ENCODE data around the gene NEUROD2.

The NEUROD2 gene

GRCh38 chr17:39647256-39647655 is 39.5 kb upstream of the NEUROD2 start (continued):
- TF ChIP-seq OSR1 (CRISPR knock-in tag; IDR thresholded peaks at IDR 0.05), result no peak

DNA sequence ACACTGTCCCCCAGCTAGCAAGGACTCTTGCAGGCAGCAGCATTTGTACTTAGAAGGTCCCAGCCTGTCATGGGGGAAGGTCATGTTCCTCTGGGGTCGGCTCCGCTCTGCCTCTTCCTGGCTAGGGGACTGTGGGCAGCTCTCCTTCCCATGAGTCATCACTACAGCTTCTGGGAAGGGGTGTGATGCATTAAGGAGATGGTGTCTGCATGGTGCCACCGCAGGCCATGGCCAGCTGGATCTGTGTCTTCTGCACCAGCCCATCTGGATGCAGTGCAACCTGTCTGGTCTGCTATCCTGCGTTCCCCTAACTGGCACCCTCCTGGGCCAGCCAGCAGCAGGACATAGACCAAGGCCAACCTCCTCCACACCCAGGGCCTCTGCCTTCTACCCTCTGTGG is 35.6 kb upstream of the NEUROD2 start:
- TF ChIP-seq, protein P1, sequence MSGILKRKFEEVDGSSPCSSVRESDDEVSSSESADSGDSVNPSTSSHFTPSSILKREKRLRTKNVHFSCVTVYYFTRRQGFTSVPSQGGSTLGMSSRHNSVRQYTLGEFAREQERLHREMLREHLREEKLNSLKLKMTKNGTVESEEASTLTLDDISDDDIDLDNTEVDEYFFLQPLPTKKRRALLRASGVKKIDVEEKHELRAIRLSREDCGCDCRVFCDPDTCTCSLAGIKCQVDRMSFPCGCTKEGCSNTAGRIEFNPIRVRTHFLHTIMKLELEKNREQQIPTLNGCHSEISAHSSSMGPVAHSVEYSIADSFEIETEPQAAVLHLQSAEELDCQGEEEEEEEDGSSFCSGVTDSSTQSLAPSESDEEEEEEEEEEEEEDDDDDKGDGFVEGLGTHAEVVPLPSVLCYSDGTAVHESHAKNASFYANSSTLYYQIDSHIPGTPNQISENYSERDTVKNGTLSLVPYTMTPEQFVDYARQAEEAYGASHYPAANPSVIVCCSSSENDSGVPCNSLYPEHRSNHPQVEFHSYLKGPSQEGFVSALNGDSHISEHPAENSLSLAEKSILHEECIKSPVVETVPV (CRISPR knock-in tag; IDR thresholded peaks at IDR 0.05), result no peak
- no peak for TF ChIP-seq ESRRG (CRISPR knock-in tag; IDR thresholded peaks at IDR 0.05)
- no peak for TF ChIP-seq ZNF70 (CRISPR knock-in tag; IDR thresholded peaks at IDR 0.05)
- no peak for TF ChIP-seq PPARA (CRISPR knock-in tag; IDR thresholded peaks at IDR 0.05; ENCODE audit: borderline replicate concordance)
- no peak for TF ChIP-seq ZFP30 (CRISPR knock-in tag; IDR thresholded peaks at IDR 0.05)
- no peak for TF ChIP-seq ZNF8 (CRISPR knock-in tag; IDR thresholded peaks at IDR 0.05)
- TF ChIP-seq TOX (CRISPR knock-in tag; IDR thresholded peaks at IDR 0.05; ENCODE audit: borderline replicate concordance), result no peak
- TF ChIP-seq, protein P2, sequence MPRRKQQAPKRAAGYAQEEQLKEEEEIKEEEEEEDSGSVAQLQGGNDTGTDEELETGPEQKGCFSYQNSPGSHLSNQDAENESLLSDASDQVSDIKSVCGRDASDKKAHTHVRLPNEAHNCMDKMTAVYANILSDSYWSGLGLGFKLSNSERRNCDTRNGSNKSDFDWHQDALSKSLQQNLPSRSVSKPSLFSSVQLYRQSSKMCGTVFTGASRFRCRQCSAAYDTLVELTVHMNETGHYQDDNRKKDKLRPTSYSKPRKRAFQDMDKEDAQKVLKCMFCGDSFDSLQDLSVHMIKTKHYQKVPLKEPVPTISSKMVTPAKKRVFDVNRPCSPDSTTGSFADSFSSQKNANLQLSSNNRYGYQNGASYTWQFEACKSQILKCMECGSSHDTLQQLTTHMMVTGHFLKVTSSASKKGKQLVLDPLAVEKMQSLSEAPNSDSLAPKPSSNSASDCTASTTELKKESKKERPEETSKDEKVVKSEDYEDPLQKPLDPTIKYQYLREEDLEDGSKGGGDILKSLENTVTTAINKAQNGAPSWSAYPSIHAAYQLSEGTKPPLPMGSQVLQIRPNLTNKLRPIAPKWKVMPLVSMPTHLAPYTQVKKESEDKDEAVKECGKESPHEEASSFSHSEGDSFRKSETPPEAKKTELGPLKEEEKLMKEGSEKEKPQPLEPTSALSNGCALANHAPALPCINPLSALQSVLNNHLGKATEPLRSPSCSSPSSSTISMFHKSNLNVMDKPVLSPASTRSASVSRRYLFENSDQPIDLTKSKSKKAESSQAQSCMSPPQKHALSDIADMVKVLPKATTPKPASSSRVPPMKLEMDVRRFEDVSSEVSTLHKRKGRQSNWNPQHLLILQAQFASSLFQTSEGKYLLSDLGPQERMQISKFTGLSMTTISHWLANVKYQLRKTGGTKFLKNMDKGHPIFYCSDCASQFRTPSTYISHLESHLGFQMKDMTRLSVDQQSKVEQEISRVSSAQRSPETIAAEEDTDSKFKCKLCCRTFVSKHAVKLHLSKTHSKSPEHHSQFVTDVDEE (CRISPR knock-in tag; IDR thresholded peaks at IDR 0.05), result no peak
- TF ChIP-seq GLIS3 (CRISPR knock-in tag; IDR thresholded peaks at IDR 0.05), result no peak
- no peak for TF ChIP-seq CSDC2 (CRISPR knock-in tag; IDR thresholded peaks at IDR 0.05)
- ATAC-seq, result peak; percentile 68

DNA sequence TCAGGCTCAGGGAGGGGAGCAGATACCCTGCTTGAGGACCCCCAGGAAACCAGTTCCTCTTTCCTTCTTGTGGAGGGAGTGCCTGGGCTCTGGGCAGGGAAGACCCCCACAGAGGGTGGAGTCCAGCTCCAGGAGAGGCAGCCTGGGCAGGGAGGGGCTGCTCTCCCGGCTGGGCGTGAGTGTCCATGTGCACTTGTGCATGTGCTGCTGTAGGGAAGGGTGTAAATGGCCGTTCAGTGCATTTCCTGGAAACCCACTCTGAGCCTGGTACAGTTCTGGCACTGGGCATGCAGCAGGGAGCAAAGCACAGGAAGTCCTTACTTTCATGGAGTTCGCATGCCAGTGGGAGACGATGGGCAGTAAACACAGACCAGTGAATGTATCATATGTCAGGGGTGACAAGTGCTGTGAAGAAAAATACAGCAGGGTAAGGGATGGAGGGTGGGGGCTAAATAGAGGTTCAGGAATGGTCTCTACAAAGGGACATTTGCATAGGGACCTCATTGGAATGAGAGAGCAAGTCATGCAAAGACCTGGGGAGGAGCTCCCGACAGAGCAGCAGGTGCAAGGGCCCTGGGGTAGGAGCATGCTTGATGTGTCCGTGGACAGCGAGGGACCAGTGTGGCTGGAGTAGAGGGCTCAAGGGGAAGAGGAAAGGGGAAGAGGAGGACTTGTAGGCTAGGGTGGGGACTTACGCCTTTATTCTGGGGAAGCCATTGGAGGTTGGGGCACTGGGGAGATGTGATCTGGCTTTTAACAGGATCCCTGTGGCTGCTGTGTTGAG is 34.8 kb upstream of the NEUROD2 start:
- TF ChIP-seq OSR1 (CRISPR knock-in tag; IDR thresholded peaks at IDR 0.05) (no peak), ZC3H10 (CRISPR knock-in tag; IDR thresholded peaks at IDR 0.05) (no peak), ARNTL (CRISPR knock-in tag; IDR thresholded peaks at IDR 0.05; ENCODE audit: borderline replicate concordance, low read depth) (no peak), TCF4 (CRISPR knock-in tag; IDR thresholded peaks at IDR 0.05; ENCODE audit: borderline replicate concordance) (no peak), ISL1 (CRISPR knock-in tag; IDR thresholded peaks at IDR 0.05) (no peak), BACH2 (CRISPR knock-in tag; IDR thresholded peaks at IDR 0.05; ENCODE audit: borderline replicate concordance) (no peak), ZFP3 (CRISPR knock-in tag; IDR thresholded peaks at IDR 0.05) (no peak), TOX (CRISPR knock-in tag; IDR thresholded peaks at IDR 0.05; ENCODE audit: borderline replicate concordance) (no peak)
- TF ChIP-seq, protein P1 (CRISPR knock-in tag; IDR thresholded peaks at IDR 0.05), result no peak
- TF ChIP-seq, protein P3, sequence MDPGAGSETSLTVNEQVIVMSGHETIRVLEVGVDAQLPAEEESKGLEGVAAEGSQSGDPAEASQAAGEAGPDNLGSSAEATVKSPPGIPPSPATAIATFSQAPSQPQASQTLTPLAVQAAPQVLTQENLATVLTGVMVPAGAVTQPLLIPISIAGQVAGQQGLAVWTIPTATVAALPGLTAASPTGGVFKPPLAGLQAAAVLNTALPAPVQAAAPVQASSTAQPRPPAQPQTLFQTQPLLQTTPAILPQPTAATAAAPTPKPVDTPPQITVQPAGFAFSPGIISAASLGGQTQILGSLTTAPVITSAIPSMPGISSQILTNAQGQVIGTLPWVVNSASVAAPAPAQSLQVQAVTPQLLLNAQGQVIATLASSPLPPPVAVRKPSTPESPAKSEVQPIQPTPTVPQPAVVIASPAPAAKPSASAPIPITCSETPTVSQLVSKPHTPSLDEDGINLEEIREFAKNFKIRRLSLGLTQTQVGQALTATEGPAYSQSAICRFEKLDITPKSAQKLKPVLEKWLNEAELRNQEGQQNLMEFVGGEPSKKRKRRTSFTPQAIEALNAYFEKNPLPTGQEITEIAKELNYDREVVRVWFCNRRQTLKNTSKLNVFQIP (CRISPR knock-in tag; IDR thresholded peaks at IDR 0.05; ENCODE audit: borderline replicate concordance, low read depth), result no peak
- ATAC-seq, result no peak

- ATAC-seq, result no peak
- no peak for TF ChIP-seq ZNF8 (CRISPR knock-in tag; IDR thresholded peaks at IDR 0.05)
- TF ChIP-seq ZNF70 (CRISPR knock-in tag; IDR thresholded peaks at IDR 0.05), result no peak
- TF ChIP-seq ZFP30 (CRISPR knock-in tag; IDR thresholded peaks at IDR 0.05), result no peak
- no peak for TF ChIP-seq CSDC2 (CRISPR knock-in tag; IDR thresholded peaks at IDR 0.05)
- TF ChIP-seq, protein P2 (CRISPR knock-in tag; IDR thresholded peaks at IDR 0.05), result no peak
- TF ChIP-seq RARB (CRISPR knock-in tag; IDR thresholded peaks at IDR 0.05), result no peak
- TF ChIP-seq, protein P4, sequence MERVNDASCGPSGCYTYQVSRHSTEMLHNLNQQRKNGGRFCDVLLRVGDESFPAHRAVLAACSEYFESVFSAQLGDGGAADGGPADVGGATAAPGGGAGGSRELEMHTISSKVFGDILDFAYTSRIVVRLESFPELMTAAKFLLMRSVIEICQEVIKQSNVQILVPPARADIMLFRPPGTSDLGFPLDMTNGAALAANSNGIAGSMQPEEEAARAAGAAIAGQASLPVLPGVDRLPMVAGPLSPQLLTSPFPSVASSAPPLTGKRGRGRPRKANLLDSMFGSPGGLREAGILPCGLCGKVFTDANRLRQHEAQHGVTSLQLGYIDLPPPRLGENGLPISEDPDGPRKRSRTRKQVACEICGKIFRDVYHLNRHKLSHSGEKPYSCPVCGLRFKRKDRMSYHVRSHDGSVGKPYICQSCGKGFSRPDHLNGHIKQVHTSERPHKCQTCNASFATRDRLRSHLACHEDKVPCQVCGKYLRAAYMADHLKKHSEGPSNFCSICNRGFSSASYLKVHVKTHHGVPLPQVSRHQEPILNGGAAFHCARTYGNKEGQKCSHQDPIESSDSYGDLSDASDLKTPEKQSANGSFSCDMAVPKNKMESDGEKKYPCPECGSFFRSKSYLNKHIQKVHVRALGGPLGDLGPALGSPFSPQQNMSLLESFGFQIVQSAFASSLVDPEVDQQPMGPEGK (CRISPR knock-in tag; IDR thresholded peaks at IDR 0.05; ENCODE audit: borderline replicate concordance), result no peak
- TF ChIP-seq ZNF565 (CRISPR knock-in tag; conservative IDR thresholded peaks at IDR 0.05; ENCODE audit: low read depth), result no peak
- TF ChIP-seq, protein P5, sequence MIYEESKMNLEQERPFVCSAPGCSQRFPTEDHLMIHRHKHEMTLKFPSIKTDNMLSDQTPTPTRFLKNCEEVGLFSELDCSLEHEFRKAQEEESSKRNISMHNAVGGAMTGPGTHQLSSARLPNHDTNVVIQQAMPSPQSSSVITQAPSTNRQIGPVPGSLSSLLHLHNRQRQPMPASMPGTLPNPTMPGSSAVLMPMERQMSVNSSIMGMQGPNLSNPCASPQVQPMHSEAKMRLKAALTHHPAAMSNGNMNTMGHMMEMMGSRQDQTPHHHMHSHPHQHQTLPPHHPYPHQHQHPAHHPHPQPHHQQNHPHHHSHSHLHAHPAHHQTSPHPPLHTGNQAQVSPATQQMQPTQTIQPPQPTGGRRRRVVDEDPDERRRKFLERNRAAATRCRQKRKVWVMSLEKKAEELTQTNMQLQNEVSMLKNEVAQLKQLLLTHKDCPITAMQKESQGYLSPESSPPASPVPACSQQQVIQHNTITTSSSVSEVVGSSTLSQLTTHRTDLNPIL (CRISPR knock-in tag; IDR thresholded peaks at IDR 0.05; ENCODE audit: low read depth), result no peak
- no peak for TF ChIP-seq ISL1 (CRISPR knock-in tag; IDR thresholded peaks at IDR 0.05)
- TF ChIP-seq ESRRG (CRISPR knock-in tag; IDR thresholded peaks at IDR 0.05), result no peak
- TF ChIP-seq ZC3H10 (CRISPR knock-in tag; IDR thresholded peaks at IDR 0.05), result no peak
Observed at GRCh38 chr17:39641883-39642282, 34.2 kb upstream of the NEUROD2 start.
